OCI-M1 (cell line): Measurements from ENCODE around the gene SRP68.

Experiments used
- DNase-seq: peaks from one replicate; lab custom pipeline; 2025; lab: John Stamatoyannopoulos, UW

Gene SRP68

GRCh38 chr17:75998327-75998795, 74.0 kb downstream of the SRP68 start:
- no peak for DNase-seq

GRCh38 chr17:75996665-75997590, 75.4 kb downstream of the SRP68 start:
- DNase-seq = peak; percentile 83

GRCh38 chr17:75995385-75995925, 76.9 kb downstream of the SRP68 start:
- no peak for DNase-seq

- no peak for DNase-seq
Measured at GRCh38 chr17:75994802-75995370, 77.4 kb downstream of the SRP68 start.

GRCh38 chr17:75991396-75991795, 80.9 kb downstream of the SRP68 start:
- DNase-seq = no peak
